Tibial artery (tissue), 4 donors: Measurements from ENCODE around the gene GPR107.

Experiments used
- DNase-seq, 2 donors: peaks; one replicate each; pipeline ENCODE4 v3.0.0-alpha.2; 2019
- H3K27ac ChIP-seq, 2 donors: fragments of 200-600 bp; sonication (generic) in 1 of 2; 1 replicate in 1 of 2; 2 replicates in 1 of 2; pipeline ENCODE4 v1.5.1; 2018 to 2019; ENCODE audit warnings: mild to moderate bottlenecking in 1 of 2
- H3K27me3 ChIP-seq, 2 donors: fragments of 200-600 bp; sonication (generic) in 1 of 2; one replicate each; pipeline versions ENCODE4 v1.5.1 to v1.6.0; 2016 to 2019
- H3K36me3 ChIP-seq, 3 donors: fragments of 200-600 bp; sonication (generic) in 2 of 3; one replicate each; pipeline ENCODE4 v1.5.1; 2016 to 2019; ENCODE audit warnings: mild to moderate bottlenecking in 2 of 3
- H3K4me1 ChIP-seq, 4 donors: fragments of 200-600 bp; sonication (generic) in 2 of 4; 1 replicate in 3 of 4; 2 replicates in 1 of 4; pipeline ENCODE4 v1.5.1; 2016 to 2019
- H3K4me3 ChIP-seq, 2 donors: fragments of 200-600 bp; sonication (generic) in 1 of 2; 1 replicate in 1 of 2; 2 replicates in 1 of 2; pipeline ENCODE4 v1.5.1; 2018 to 2019; ENCODE audit warnings: mild to moderate bottlenecking in 2 of 2
- H3K9me3 ChIP-seq, 3 donors: fragments of 200-600 bp; sonication (generic) in 1 of 3; one replicate each; pipeline ENCODE4 v1.5.1; 2016 to 2019
- CTCF ChIP-seq, 2 experiments: fragments of 200-600 bp in 1 of 2; fragments of 450-650 bp in 1 of 2; IDR thresholded peaks; one replicate each; pipeline ENCODE4 v1.5.1; 2017 to 2019; ENCODE audit warnings: antibody characterized with exemption in 2 of 2, mild to moderate bottlenecking in 1 of 2, moderate library complexity in 1 of 2
- intact Hi-C: fragments of 100-400 bp; cut with DNase I; formaldehyde crosslinking; loops from one replicate; pipeline ENCODE4 v1.15.0; 2023; ENCODE audit warnings: low total_unique reads

GPR107 gene

GRCh38 chr9:130062750-130063149 is 9.0 kb downstream of the GPR107 start:
- Histone ChIP-seq H3K4me3 (no peak overlapping the region), H3K27ac (no peak overlapping the region), H3K27me3 (no peaks in the 10 kb centered on the region), H3K4me1 (peaks cover 0 to 9% (median 3%) of the 10 kb centered on the region in 4 donors), H3K9me3 (no peaks in the 10 kb centered on the region), H3K36me3 (peaks cover 5 to 21% (median 8%) of the 10 kb centered on the region in 3 donors)
- intact Hi-C loops = no loop called here
- TF ChIP-seq CTCF (IDR thresholded peaks at IDR 0.05) = no peak
- no peak for DNase-seq

- peaks cover 0 to 25% (median 9%) of the 10 kb centered on the region in 4 donors for H3K4me1 ChIP-seq
- H3K36me3 ChIP-seq = peaks cover 0 to 6% (median 0%) of the 10 kb centered on the region in 3 donors
- no peak overlapping the region for H3K27ac ChIP-seq
- no peaks in the 10 kb centered on the region for H3K9me3 ChIP-seq
- no peak for TF ChIP-seq CTCF (IDR thresholded peaks at IDR 0.05)
- H3K27me3 ChIP-seq = no peaks in the 10 kb centered on the region
- intact Hi-C loops = no loop called here
- H3K4me3 ChIP-seq = no peak overlapping the region
- DNase-seq = no peak
These were observed 10.9 kb downstream of the GPR107 start for GRCh38 chr9:130064621-130065020.

GRCh38 chr9:130069048-130069447 is 15.3 kb downstream of the GPR107 start:
- TF ChIP-seq CTCF (IDR thresholded peaks at IDR 0.05) = no peak
- H3K4me3 ChIP-seq = no peak overlapping the region
- intact Hi-C loops = no loop called here

GRCh38 chr9:130072515-130073235 is 19.0 kb downstream of the GPR107 start:
- Histone ChIP-seq H3K9me3 (no peaks in the 10 kb centered on the region), H3K27me3 (no peaks in the 10 kb centered on the region), H3K4me3 (no peak overlapping the region), H3K36me3 (peaks cover 22 to 25% (median 23%) of the 10 kb centered on the region in 3 donors), H3K27ac (peak overlapping the region; percentile 24 to 52), H3K4me1 (peaks cover 0 to 44% (median 21%) of the 10 kb centered on the region in 4 donors)
- no peak for DNase-seq
- intact Hi-C loops = no loop called here
- no peak for TF ChIP-seq CTCF (IDR thresholded peaks at IDR 0.05)

More at GRCh38 chr9:130069048-130069447, 15.3 kb downstream of the GPR107 start:
- Histone ChIP-seq H3K4me1 (peaks cover 0 to 43% (median 21%) of the 10 kb centered on the region in 4 donors), H3K27ac (peak overlapping the region; percentile 3 to 60), H3K9me3 (no peaks in the 10 kb centered on the region), H3K36me3 (peaks cover 0 to 6% (median 0%) of the 10 kb centered on the region in 3 donors), H3K27me3 (no peaks in the 10 kb centered on the region)
- DNase-seq = no peak

- intact Hi-C loops = no loop called here
- Histone ChIP-seq H3K27ac (peak overlapping the region; percentile 24 to 52), H3K27me3 (no peaks in the 10 kb centered on the region), H3K4me1 (peaks cover 0 to 37% (median 18%) of the 10 kb centered on the region in 4 donors), H3K9me3 (no peaks in the 10 kb centered on the region), H3K36me3 (peaks cover 29 to 32% (median 30%) of the 10 kb centered on the region in 3 donors), H3K4me3 (no peak overlapping the region)
- DNase-seq = no peak
- no peak for TF ChIP-seq CTCF (IDR thresholded peaks at IDR 0.05)
These were observed 19.7 kb downstream of the GPR107 start for GRCh38 chr9:130073373-130073772.
